HTR-8/SVneo (cell line): ENCODE results near the gene TIGD1.
"Not testable (repeated sequence)": the region's sequence is repeated elsewhere in the genome, so short reads cannot be mapped to it uniquely, and the experiment has no call there.

Source experiments
- DNase-seq: peaks from one replicate; pipeline ENCODE4 v3.0.0; 2011; ENCODE audit warnings: low spot score, mixed read lengths; ENCODE audit not compliant: insufficient read length
- FAIRE-seq: peaks from 2 replicates; lab custom pipeline; 2011; peaks lifted over from hg19 to GRCh38; lab: Jason Lieb, UNC

Gene TIGD1

DNA sequence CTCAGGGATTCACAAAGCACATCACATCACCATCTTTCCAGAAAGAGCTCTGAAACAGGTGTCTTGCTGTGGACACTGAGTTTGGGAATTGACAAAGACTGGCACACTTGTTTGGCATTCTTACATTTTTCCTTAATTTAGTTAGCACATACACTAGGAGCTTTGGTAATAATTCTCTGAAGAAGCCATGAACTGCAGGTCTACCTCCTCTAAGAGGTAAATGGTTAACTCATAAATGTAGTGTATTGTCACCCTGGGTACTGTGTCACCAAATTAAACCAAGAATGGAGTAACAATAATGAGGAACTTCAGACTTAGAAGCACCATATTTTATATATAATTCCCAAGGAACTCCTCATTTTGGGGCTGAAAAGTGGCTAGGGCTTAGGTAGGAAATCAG lies 22.7 kb upstream of the TIGD1 start:
- FAIRE-seq = no peak

GRCh38 chr2:232571026-232571474 lies 20.7 kb upstream of the TIGD1 start:
- DNase-seq = no peak
- FAIRE-seq = no peak

More for the DNA sequence above, 22.7 kb upstream of the TIGD1 start:
- DNase-seq = no peak

GRCh38 chr2:232570481-232570880 lies 20.1 kb upstream of the TIGD1 start:
- not testable (repeated sequence) for FAIRE-seq, DNase-seq

DNA sequence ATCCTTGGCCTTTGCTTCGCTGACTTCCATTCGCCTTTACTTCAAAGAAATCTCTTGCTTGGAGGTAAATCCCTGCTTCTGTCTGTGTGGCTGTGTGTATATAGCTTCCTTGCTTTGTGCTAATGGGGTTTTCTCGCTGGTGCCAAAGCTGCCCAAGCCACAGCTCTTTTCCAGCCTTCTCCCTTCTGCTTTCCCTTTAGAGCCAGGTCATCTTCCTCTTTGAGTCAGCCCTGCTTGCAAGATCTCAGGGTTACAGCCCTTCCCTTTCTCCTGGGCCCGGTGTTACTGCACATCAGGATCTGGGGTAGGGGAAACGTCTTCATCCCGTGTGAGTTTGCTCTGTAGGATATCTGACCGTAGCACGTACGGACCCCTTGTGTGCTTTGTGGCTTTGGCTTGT lies 19.2 kb upstream of the TIGD1 start:
- DNase-seq = no peak
- no peak for FAIRE-seq

GRCh38 chr2:232568161-232568560 lies 17.8 kb upstream of the TIGD1 start:
- DNase-seq = no peak
- peak; percentile 48 for FAIRE-seq

DNA sequence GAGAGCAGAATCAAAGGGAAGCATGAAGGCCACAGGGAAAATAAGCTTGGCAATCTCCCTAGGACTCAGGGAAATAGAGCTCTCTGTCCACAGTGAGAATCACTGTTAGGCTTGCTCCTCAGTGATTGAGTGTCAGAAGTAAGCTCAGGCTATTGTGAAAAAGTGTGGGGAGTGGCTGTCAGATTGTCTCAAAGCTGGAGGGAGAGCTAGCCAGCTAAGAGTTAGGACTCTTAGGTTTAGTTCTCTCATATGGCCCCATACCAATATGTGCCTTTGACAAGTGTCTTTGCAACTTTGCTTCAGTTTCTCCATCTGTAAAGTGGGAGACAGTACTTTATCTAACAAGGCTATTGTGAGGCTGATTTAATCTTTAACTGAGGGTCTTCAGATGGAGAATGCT lies 17.4 kb upstream of the TIGD1 start:
- FAIRE-seq (no peak), DNase-seq (no peak)

- peak; percentile 26 for FAIRE-seq
- no peak for DNase-seq
These were observed 13.2 kb upstream of the TIGD1 start for GRCh38 chr2:232563580-232563979.

DNA sequence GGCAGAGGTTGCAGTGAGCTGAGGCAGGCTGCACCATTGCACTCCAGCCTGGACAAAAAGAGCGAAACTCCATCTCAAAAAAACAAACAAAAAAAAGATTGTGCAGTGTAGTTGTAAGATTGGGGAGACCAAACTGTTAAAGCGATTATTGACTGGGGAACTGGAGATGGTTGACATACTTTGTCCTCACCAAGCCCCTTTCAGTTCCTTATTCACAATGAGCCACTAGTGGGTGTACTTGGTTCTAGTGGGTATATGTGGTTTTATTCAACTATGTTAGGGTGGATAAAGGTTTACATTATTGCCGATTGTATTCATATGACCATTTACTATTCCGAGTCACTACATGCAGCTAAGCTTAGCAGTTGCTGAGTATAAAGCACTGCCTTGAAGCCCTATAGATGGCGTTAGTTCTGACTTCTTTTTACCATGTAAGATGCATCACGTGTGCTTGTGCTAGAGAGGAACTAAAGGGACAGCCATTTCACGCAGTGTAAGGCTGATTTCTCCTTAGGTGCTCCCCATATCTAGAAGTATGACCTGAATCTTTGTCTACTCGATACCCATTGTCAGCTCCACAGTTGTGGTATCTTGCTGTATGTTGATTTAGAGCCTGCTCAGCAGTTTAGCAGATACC lies 12.3 kb upstream of the TIGD1 start:
- DNase-seq = no peak
- no peak for FAIRE-seq

DNA sequence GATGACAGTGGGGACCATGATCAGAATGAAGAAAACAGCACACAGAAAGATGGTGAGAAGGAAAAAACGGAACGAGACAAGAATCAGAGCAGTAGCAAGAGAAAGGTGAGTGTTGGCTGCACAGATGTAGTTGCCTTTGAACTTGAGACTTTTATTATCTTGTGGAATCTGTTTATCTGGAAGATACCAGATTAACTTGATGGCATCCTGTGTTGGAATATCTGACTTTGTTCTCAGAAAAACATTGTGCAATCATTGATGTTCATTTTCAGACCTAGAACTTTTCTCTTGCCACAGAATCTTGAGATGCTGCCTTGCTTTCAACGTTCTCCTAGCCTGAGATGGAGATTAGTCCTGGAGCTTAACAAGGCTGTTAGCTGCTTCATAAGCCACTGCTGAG lies 6.1 kb upstream of the TIGD1 start:
- DNase-seq = no peak

GRCh38 chr2:232551776-232552175 lies 1.4 kb upstream of the TIGD1 start:
- DNase-seq = no peak
- no peak for FAIRE-seq

More for the DNA sequence above, 6.1 kb upstream of the TIGD1 start:
- no peak for FAIRE-seq

DNA sequence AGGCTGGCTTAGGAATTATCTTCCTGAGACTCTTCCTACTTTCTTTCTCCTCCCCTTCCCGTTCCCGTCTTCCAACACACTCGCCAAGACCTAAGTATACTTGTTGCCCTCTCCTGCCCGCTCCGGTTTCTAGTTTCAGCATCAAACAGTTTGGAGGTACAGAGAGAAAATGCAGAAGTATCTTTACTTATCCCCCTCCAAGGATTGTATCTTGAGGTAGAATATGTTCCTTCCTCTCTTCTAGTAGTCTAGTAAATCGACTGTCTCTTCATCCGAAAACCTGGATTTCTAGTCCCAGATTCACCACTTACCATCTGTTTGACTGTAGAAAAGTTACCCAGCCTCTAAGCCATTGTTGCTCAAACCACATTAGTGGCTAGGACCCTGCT lies 887 bp upstream of the TIGD1 start:
- FAIRE-seq = no peak
- DNase-seq = no peak

DNA sequence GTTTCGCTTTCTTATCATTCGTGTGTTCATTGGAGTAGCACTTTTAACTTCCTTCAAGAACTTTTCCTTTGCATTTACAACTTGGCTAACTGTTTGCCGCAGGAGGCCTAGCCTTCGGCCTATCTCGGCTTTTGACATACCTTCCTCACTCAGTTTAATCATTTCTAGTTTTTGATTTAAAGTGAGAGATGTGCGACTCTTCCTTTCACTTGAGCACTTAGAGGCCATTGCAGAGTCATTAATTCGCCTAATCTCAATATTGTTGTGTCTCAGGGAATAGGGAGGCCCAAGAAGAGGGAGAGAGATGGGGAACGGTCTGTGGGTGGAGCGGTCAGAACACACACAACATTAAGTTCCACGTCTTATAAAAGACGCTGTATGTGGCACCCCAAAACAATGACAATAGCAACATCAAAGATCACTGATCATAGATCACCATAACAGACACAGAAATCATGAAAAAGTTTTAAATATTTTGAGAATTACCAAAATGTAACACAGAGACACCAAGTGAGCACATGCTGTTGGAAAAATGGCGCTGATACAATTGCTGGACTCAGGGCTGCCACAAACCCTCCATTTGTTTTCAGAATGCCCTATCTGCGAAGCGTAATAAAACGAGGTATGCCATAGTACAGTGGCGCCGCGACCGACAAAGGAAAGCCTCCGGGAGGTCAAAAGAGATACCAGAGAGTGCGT lies 553 bp downstream of the TIGD1 start:
- FAIRE-seq (no peak), DNase-seq (no peak)

DNA sequence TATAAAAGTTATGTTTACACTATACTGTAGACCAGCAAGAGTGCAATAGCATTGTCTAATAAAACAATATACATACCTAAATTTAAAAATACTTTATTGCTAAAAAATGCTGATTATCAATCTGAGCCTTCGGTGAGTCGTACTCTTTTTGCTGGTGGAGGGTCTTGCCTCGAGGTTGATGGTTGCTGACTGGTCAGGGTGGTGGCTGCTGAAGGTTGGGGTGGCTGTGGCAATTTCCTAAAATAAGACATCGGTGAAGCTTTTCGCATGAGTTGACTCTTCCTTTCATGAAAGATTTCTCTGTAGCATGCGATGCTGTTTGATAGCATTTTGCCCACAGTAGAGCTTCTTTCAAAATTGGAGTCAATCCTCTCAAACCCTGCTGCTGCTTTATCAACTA lies 2.4 kb downstream of the TIGD1 start:
- FAIRE-seq (no peak), DNase-seq (no peak)

- DNase-seq = no peak
- FAIRE-seq = no peak
These were observed 4.6 kb downstream of the TIGD1 start for GRCh38 chr2:232545511-232546375.

- DNase-seq (no peak), FAIRE-seq (no peak)
These were observed 5.7 kb downstream of the TIGD1 start for GRCh38 chr2:232544674-232545073.

DNA sequence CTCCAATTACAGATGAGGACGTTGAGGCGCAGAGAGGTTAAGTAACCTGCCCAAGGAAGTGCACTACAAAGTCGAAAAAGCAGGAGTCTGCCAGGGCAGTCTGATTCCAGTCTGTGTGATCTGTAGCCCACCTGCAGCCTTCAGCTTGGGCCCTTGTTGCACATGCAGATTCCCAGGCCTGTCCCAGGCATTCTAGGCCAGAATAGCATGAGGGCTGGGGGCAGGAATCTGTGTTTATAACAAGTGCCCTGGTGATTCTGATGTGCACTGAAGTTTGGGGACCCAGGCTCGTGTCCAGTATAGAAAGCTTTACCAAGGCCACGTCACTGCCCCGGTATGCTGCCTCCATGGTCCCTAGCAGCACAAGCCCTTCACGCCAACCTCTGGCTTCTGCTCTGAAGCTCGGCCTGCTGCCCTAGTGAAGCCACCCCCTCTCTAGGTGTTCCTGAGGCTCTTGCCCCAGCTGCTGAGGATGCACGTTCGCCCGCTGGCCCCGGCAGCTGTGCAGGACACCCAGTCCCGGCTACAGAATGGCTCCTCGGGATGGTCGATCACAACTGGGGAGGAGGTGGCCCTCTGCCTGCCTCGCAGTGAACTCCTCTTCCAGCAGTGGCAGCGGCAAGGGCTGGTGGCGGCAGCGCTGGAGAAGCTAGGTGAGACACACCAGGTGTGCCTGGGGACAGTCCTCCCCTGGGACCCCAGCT lies 6.3 kb downstream of the TIGD1 start:
- FAIRE-seq (no peak), DNase-seq (no peak)

DNA sequence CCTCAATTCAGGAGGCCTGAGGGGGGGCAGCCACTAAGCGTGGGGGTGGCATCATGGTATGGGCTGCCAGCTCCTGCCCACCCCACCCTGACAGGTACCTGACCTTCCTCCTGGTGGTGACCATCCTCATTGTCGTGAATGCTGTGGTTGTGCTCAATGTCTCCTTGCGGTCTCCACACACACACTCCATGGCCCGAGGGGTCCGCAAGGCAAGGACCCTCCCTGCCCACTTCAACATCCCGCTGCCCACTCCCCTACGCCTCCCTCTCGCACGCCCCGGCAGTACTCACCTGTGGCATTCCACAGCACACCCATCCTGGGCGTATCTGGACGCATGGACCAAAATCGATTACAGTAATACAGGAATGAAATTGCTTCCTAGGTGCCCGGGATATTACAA lies 6.9 kb downstream of the TIGD1 start:
- FAIRE-seq = peak; percentile 48

DNA sequence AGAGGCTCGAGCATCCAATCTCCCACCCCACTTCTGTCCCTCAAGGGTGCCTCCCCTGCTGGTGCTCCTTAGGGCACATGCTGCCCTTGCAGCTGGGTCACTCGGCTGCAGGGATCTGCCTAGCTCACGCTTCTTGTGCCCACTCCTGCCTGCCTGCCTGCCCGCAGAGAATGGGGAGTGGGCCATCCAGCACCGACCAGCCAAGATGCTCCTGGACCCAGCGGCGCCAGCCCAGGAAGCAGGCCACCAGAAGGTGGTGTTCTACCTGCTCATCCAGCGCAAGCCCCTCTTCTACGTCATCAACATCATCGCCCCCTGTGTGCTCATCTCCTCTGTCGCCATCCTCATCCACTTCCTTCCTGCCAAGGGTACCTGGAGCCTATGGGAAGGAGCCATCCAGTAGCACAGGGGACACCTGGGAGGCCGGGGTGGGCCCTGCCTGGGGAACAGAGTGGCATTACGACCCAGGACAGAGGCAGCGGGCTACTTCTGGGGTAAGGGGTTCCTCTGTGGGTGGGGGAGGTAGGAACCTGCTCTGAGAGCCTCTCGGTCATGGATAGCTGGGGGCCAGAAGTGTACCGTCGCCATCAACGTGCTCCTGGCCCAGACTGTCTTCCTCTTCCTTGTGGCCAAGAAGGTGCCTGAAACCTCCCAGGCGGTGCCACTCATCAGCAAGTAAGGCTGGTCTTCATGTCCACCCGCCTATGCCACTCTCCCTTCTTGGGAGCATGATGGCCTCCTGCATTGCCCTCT lies 7.5 kb downstream of the TIGD1 start:
- DNase-seq (no peak), FAIRE-seq (no peak)

More for the DNA sequence above, 6.9 kb downstream of the TIGD1 start:
- no peak for DNase-seq

DNA sequence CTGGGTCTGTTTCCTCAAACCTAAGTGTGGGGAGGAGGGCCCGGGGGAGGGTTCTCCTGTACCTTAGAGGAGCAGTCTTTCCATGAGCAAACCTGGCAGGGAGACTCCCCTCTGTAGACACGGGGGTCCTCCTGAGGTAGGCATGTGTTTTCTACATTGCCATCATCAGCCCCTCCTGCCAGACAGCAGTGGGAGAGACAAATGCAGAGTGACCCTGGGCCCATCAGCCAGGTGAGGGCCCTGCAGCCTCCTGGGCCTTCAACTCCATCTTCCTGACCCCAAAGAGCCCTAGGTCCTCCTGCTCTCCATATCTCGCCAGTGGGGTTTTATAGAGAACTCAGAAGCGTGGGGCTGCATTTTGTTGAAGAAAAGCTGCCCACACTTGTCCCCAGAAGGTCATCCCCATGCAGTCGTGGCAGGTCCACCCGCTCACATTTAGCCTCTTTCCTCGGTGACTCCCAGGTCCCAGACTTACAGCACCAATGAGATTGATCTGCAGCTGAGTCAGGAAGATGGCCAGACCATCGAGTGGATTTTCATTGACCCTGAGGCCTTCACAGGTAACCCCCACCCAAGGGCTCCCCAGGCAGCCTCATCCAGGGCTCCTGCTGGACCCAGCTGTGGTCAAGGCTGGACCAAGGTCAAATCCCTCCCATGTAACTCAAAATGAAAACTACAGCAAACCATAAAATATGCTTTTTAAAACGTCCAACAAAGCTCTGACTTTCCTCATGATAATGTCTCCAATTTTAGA lies 8.2 kb downstream of the TIGD1 start:
- DNase-seq (no peak), FAIRE-seq (no peak)
